ENCODE results near the gene ZFAND2A.

The ZFAND2A gene

GRCh38 chr7:1172666-1173523 is 12.9 kb upstream of the ZFAND2A start:
- no peak for TF ChIP-seq ZFX (IDR thresholded peaks at IDR 0.05; ENCODE audit: borderline replicate concordance)
- no peak for TF ChIP-seq CTCF (IDR thresholded peaks at IDR 0.05)
- H3K27ac ChIP-seq: no peak overlapping the region

- H3K27ac ChIP-seq: peak overlapping the region; percentile 34; the same call in 1 of the 2 replicates
Observed at GRCh38 chr7:1171516-1171915, 11.5 kb upstream of the ZFAND2A start.

GRCh38 chr7:1170741-1171501 is 10.9 kb upstream of the ZFAND2A start:
- H3K27ac ChIP-seq: 0 out of 2 replicates have a peak overlapping the region, but pooled peaks have one; percentile 7
- TF ChIP-seq ZFX (IDR thresholded peaks at IDR 0.05; ENCODE audit: borderline replicate concordance): no peak
- TF ChIP-seq CTCF (IDR thresholded peaks at IDR 0.05): no peak

- H3K27ac ChIP-seq: peak overlapping the region; percentile 71
- no peak for TF ChIP-seq ZFX (IDR thresholded peaks at IDR 0.05; ENCODE audit: borderline replicate concordance)
- TF ChIP-seq CTCF (IDR thresholded peaks at IDR 0.05): peak; percentile 99
Observed at GRCh38 chr7:1169409-1170368, 9.7 kb upstream of the ZFAND2A start.

GRCh38 chr7:1168422-1168821 is 8.4 kb upstream of the ZFAND2A start:
- no peak for TF ChIP-seq CTCF (IDR thresholded peaks at IDR 0.05)
- no peak for TF ChIP-seq ZFX (IDR thresholded peaks at IDR 0.05; ENCODE audit: borderline replicate concordance)
- peak overlapping the region; percentile 71; the same call in 1 of the 2 replicates for H3K27ac ChIP-seq

- no peak overlapping the region; the same call in 1 of the 2 replicates for H3K27ac ChIP-seq
- TF ChIP-seq CTCF (IDR thresholded peaks at IDR 0.05): no peak
- no peak for TF ChIP-seq ZFX (IDR thresholded peaks at IDR 0.05; ENCODE audit: borderline replicate concordance)
Observed at GRCh38 chr7:1164436-1164835, 4.4 kb upstream of the ZFAND2A start.

- no peak overlapping the region for H3K27ac ChIP-seq
- TF ChIP-seq CTCF (IDR thresholded peaks at IDR 0.05) (no peak), ZFX (IDR thresholded peaks at IDR 0.05; ENCODE audit: borderline replicate concordance) (no peak)
Observed at GRCh38 chr7:1163121-1163520, 3.1 kb upstream of the ZFAND2A start.

Measured in 22Rv1 (cell line).